ENCODE measurements around the gene MEF2C.

DNA sequence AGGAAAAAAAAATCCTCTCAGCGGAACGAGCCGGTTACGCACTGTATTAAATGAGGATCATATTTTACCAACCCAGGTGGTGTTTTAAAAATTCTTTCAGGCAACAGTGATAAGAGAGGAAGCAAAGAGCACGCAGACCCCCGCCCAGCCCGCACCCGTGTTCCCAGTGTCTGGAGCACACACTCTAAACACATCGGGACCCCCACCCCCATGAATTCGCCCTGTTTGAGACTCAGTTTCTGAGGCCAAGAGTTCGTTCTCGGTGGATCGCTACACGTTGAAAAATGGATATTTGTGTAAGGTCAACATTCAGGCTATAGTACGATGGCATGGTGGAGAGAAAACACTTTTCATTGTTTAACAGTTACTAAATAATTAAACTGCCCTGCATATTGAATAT lies 196.3 kb downstream of the MEF2C start:
- TF ChIP-seq, protein P1, sequence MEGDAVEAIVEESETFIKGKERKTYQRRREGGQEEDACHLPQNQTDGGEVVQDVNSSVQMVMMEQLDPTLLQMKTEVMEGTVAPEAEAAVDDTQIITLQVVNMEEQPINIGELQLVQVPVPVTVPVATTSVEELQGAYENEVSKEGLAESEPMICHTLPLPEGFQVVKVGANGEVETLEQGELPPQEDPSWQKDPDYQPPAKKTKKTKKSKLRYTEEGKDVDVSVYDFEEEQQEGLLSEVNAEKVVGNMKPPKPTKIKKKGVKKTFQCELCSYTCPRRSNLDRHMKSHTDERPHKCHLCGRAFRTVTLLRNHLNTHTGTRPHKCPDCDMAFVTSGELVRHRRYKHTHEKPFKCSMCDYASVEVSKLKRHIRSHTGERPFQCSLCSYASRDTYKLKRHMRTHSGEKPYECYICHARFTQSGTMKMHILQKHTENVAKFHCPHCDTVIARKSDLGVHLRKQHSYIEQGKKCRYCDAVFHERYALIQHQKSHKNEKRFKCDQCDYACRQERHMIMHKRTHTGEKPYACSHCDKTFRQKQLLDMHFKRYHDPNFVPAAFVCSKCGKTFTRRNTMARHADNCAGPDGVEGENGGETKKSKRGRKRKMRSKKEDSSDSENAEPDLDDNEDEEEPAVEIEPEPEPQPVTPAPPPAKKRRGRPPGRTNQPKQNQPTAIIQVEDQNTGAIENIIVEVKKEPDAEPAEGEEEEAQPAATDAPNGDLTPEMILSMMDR (IDR thresholded peaks at IDR 0.05), result no peak
- TF ChIP-seq POLR2A (IDR thresholded peaks at IDR 0.05), result no peak
